ENCODE measurements around the gene ABHD17C. TPM values are rescaled to one million over a fixed set of nuclear protein-coding genes. Genes with fewer than 3 reads are reported as not detected.
"Not testable (repeated sequence)": the region's sequence is repeated elsewhere in the genome, so short reads cannot be mapped to it uniquely, and the experiment has no call there.

Gene ABHD17C
- total RNA-seq, 1 donor from 2014 or later, result 4.7 TPM

DNA sequence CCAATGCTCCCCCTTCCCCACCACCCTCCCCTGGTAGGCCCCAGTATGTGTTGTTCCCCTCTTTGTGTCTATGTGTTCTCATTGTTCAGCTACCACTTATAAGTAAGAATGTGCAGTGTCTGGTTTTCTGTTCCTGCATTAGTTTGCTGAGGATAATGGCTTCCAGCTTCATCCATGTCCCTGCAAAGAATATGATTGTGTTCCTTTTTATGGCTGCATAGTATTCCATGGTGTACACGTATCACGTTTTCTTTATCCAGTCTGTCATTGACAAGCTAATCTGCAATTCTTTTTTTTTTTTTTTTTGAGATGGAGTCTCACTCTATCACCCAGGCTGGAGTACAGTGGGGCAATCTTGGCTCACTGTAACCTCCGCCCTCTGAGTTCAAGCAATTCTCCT lies 68.1 kb downstream of the ABHD17C start:
- H3K36me3 Mint-ChIP-seq (ENCODE audit: low read depth); H3K4me1 Mint-ChIP-seq (ENCODE audit: low read depth); DNase-seq (ENCODE audit: low spot score); H3K27ac Mint-ChIP-seq; intact Hi-C loops (cut with micrococcal nuclease); H3K9me3 Mint-ChIP-seq; H3K4me3 Mint-ChIP-seq: not testable (repeated sequence)
- peaks cover 12% of the 10 kb centered on the region for H3K27me3 Mint-ChIP-seq (ENCODE audit: insufficient read depth)

- intact Hi-C loops (cut with micrococcal nuclease), result no loop called here
- H3K36me3 Mint-ChIP-seq (ENCODE audit: low read depth), result no peaks in the 10 kb centered on the region
These were observed 69.4 kb downstream of the ABHD17C start for GRCh38 chr15:80764535-80764934.

GRCh38 chr15:80766275-80766674 lies 71.2 kb downstream of the ABHD17C start:
- H3K27me3 Mint-ChIP-seq (ENCODE audit: insufficient read depth), result peaks cover 12% of the 10 kb centered on the region
- no peaks in the 10 kb centered on the region for H3K4me1 Mint-ChIP-seq (ENCODE audit: low read depth)
- H3K36me3 Mint-ChIP-seq (ENCODE audit: low read depth), result no peaks in the 10 kb centered on the region
- DNase-seq (ENCODE audit: low spot score), result no peak
- H3K4me3 Mint-ChIP-seq, result no peak overlapping the region
- no peak overlapping the region for H3K27ac Mint-ChIP-seq
- H3K9me3 Mint-ChIP-seq, result no peaks in the 10 kb centered on the region
- intact Hi-C loops (cut with micrococcal nuclease), result no loop called here

More at GRCh38 chr15:80764535-80764934, 69.4 kb downstream of the ABHD17C start:
- H3K27ac Mint-ChIP-seq, result no peak overlapping the region
- H3K27me3 Mint-ChIP-seq (ENCODE audit: insufficient read depth), result peaks cover 13% of the 10 kb centered on the region
- H3K4me1 Mint-ChIP-seq (ENCODE audit: low read depth), result no peaks in the 10 kb centered on the region
- DNase-seq (ENCODE audit: low spot score), result no peak
- no peak overlapping the region for H3K4me3 Mint-ChIP-seq
- H3K9me3 Mint-ChIP-seq, result no peaks in the 10 kb centered on the region

DNA sequence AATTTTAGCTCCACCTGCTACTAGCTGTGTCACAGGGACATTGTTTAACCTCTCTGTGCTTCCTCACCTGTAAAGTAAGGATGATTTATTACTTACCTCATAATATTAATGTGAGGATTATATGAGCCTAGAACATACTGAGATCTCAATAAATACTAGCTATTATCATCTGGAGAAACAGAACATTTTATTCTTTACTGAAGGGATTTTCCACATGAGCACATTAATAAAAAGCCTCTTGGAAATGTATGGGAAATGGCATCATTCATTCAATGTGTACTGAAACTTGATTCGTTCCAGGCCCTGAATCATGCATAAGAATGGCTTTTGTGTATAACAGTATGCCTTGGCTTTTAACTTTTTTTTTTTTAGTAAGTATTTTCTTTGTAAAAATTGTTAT lies 73.0 kb downstream of the ABHD17C start:
- no peaks in the 10 kb centered on the region for H3K36me3 Mint-ChIP-seq (ENCODE audit: low read depth)
- peaks cover 14% of the 10 kb centered on the region for H3K27me3 Mint-ChIP-seq (ENCODE audit: insufficient read depth)
- no peak for DNase-seq (ENCODE audit: low spot score)
- H3K4me1 Mint-ChIP-seq (ENCODE audit: low read depth), result no peaks in the 10 kb centered on the region
- H3K4me3 Mint-ChIP-seq, result no peak overlapping the region
- H3K9me3 Mint-ChIP-seq, result no peaks in the 10 kb centered on the region
- H3K27ac Mint-ChIP-seq, result no peak overlapping the region
- intact Hi-C loops (cut with micrococcal nuclease), result no loop called here

- Mint-ChIP-seq H3K4me1 (ENCODE audit: low read depth) (no peaks in the 10 kb centered on the region), H3K27ac (no peak overlapping the region), H3K27me3 (ENCODE audit: insufficient read depth) (peaks cover 14% of the 10 kb centered on the region), H3K9me3 (no peaks in the 10 kb centered on the region), H3K4me3 (no peak overlapping the region), H3K36me3 (ENCODE audit: low read depth) (no peaks in the 10 kb centered on the region)
- no peak for DNase-seq (ENCODE audit: low spot score)
- intact Hi-C loops (cut with micrococcal nuclease), result no loop called here
These were observed 74.2 kb downstream of the ABHD17C start for GRCh38 chr15:80769153-80769828.

DNA sequence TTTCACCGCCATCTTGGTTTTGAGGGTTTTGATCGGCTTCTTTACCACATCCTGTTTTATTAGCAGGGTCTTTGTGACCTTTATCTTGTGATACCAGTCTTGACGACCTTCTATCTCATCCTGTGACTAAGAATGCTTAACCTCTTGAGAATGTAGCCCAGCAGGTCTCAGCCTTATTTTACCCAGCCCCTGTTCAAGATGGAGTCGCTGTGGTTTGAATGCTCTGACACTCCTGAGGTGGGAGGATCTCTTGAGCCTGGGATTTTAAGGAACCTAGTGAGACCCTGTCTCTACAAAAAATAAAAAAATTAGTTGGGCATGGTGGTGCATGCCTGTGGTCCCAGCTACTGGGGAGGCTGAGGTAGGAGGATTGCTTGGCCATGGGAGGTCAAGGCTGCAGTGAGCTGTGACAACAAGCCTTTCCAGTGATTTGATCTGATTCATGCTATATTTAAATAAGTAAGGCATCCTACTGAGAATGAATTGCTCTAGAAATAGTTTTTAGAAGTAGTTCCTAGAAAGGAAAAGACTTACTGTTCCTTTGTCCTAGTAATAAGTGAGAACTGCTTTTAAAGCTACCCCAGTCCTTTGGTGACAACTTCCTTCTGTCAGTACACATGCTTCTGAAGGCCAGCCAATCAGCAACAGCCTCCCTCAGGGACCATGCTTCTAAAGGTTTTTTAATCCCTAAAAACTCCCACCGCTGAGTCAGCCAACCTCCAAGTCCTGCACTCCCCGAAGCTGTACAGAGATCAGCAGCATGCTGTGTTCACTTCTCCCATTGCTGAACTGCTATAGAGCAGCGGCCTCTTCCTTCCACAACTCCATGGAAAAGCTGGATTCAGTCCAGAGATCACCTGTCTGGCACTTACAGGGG lies 75.0 kb downstream of the ABHD17C start:
- Mint-ChIP-seq H3K27me3 (ENCODE audit: insufficient read depth) (peaks cover 14% of the 10 kb centered on the region), H3K4me3 (no peak overlapping the region), H3K36me3 (ENCODE audit: low read depth) (no peaks in the 10 kb centered on the region), H3K9me3 (no peaks in the 10 kb centered on the region), H3K27ac (no peak overlapping the region), H3K4me1 (ENCODE audit: low read depth) (no peaks in the 10 kb centered on the region)
- intact Hi-C loops (cut with micrococcal nuclease), result loop anchor here (10.0 kb wide), 1 partner anchor 85 kb away; no protein-coding TSS in a partner anchor
- DNase-seq (ENCODE audit: low spot score), result no peak

GRCh38 chr15:80773122-80773551 lies 78.0 kb downstream of the ABHD17C start:
- no peak overlapping the region for H3K4me3 Mint-ChIP-seq
- no peaks in the 10 kb centered on the region for H3K9me3 Mint-ChIP-seq
- no peak for DNase-seq (ENCODE audit: low spot score)
- H3K36me3 Mint-ChIP-seq (ENCODE audit: low read depth), result no peaks in the 10 kb centered on the region
- intact Hi-C loops (cut with micrococcal nuclease), result loop anchor here (10.0 kb wide), 1 partner anchor 82 kb away; no protein-coding TSS in a partner anchor
- H3K4me1 Mint-ChIP-seq (ENCODE audit: low read depth), result no peaks in the 10 kb centered on the region
- peaks cover 23% of the 10 kb centered on the region for H3K27me3 Mint-ChIP-seq (ENCODE audit: insufficient read depth)
- no peak overlapping the region for H3K27ac Mint-ChIP-seq

DNA sequence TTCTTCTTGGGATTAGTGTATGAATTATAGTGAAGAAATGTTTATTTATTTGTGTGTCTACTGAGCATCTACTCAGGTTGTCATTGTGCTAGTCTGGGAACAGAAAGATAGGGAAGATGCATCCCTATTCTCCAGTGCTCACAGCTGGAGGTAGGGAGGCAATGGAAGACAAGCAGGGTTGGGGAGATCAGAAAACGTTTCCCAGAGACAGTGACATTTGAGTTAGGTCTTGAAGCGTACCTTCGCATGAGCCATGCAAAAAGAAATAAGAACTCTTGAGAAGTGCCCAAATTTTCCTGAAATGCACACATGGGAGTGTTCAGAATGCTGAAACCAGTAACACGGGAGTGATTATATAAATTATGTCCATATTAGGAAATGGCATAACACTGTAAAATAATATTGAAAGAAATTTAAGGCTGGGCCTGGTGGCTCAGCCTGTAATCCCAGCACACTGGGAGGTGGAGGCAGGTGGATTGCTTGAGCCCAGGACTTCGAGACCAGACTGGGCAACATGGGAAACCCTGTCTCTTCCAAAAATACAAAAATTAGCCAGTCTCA lies 78.8 kb downstream of the ABHD17C start:
- intact Hi-C loops (cut with micrococcal nuclease), result loop anchor here (10.0 kb wide), 1 partner anchor 81 kb away; no protein-coding TSS in a partner anchor
- Mint-ChIP-seq H3K27me3 (ENCODE audit: insufficient read depth) (peaks cover 28% of the 10 kb centered on the region), H3K36me3 (ENCODE audit: low read depth) (no peaks in the 10 kb centered on the region), H3K4me3 (no peak overlapping the region), H3K4me1 (ENCODE audit: low read depth) (no peaks in the 10 kb centered on the region), H3K27ac (no peak overlapping the region), H3K9me3 (no peaks in the 10 kb centered on the region)
- DNase-seq (ENCODE audit: low spot score), result no peak

GRCh38 chr15:80774486-80774885 lies 79.4 kb downstream of the ABHD17C start:
- Mint-ChIP-seq H3K9me3 (no peaks in the 10 kb centered on the region), H3K27me3 (ENCODE audit: insufficient read depth) (peaks cover 29% of the 10 kb centered on the region), H3K36me3 (ENCODE audit: low read depth) (no peaks in the 10 kb centered on the region), H3K27ac (no peak overlapping the region), H3K4me3 (no peak overlapping the region), H3K4me1 (ENCODE audit: low read depth) (peaks cover under 1% of the 10 kb centered on the region)
- intact Hi-C loops (cut with micrococcal nuclease), result loop anchor here (10.0 kb wide), 1 partner anchor 80 kb away; no protein-coding TSS in a partner anchor
- DNase-seq (ENCODE audit: low spot score), result no peak

DNA sequence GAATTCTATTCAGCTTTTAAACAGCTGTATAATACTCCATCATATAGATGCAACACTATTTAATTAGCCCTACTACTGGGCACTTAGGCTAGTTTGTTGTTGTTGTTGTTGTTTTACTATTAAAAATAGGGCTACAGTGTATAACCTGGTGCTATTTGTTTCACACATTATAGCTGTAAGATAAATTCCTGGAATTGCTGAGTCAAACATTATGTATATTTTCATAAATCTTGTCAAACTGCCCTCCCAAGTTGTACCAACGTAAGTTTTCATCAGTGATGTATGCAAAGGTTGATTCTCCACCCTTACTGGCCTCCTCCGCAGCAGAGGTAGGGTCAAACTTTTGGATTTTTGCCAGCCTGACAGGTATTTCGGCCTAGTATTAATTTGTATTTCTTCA lies 80.2 kb downstream of the ABHD17C start:
- intact Hi-C loops (cut with micrococcal nuclease), result loop anchor here (5.0 to 10.0 kb wide), 3 partner anchors 79 to 492 kb away; no protein-coding TSS in a partner anchor
- Mint-ChIP-seq H3K9me3 (no peaks in the 10 kb centered on the region), H3K27ac (no peak overlapping the region), H3K27me3 (ENCODE audit: insufficient read depth) (peaks cover 33% of the 10 kb centered on the region), H3K36me3 (ENCODE audit: low read depth) (no peaks in the 10 kb centered on the region), H3K4me3 (no peak overlapping the region), H3K4me1 (ENCODE audit: low read depth) (peaks cover 9% of the 10 kb centered on the region)
- no peak for DNase-seq (ENCODE audit: low spot score)

GRCh38 chr15:80776420-80777045 lies 81.4 kb downstream of the ABHD17C start:
- peaks cover 9% of the 10 kb centered on the region for H3K4me1 Mint-ChIP-seq (ENCODE audit: low read depth)

DNA sequence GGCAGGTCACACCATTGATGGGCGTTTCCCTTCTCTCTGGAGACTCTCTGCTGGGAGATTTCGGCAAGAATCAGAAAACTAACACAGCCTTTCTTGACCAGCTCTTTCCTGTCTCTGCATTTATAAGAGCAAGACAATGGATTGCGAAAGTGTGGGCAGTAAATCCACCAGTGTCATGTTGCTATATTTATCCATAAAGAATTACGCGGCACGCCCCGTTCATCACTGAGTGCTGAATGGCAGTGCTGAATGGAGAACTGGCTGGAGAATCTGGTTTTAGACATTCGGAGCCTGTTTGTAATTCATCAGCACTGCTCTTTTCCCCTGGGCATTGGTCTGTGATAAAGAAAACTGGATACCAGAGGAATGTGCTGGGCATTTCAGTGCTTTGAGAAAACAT lies 82.0 kb downstream of the ABHD17C start:
- Mint-ChIP-seq H3K4me1 (ENCODE audit: low read depth) (peaks cover 9% of the 10 kb centered on the region), H3K36me3 (ENCODE audit: low read depth) (no peaks in the 10 kb centered on the region), H3K27ac (no peak overlapping the region), H3K4me3 (no peak overlapping the region), H3K27me3 (ENCODE audit: insufficient read depth) (peaks cover 44% of the 10 kb centered on the region), H3K9me3 (no peaks in the 10 kb centered on the region)
- intact Hi-C loops (cut with micrococcal nuclease), result loop anchor here (2.0 to 10.0 kb wide), 4 partner anchors 28 to 490 kb away; no protein-coding TSS in a partner anchor
- no peak for DNase-seq (ENCODE audit: low spot score)

More at GRCh38 chr15:80776420-80777045, 81.4 kb downstream of the ABHD17C start:
- Mint-ChIP-seq H3K27me3 (ENCODE audit: insufficient read depth) (peaks cover 42% of the 10 kb centered on the region), H3K4me3 (no peak overlapping the region), H3K36me3 (ENCODE audit: low read depth) (no peaks in the 10 kb centered on the region), H3K27ac (no peak overlapping the region), H3K9me3 (no peaks in the 10 kb centered on the region)
- DNase-seq (ENCODE audit: low spot score), result peak; percentile 51
- intact Hi-C loops (cut with micrococcal nuclease), result loop anchor here (1.0 to 10.0 kb wide), 7 partner anchors 28 to 491 kb away; no protein-coding TSS in a partner anchor
